Ovary (tissue), 3 donors: ENCODE results near the gene NUDT22.

Experiments used
- EP300 ChIP-seq: sonication (generic); formaldehyde crosslinking; IDR thresholded peaks from one replicate; pipeline ENCODE4 v1.6.1; 2017; ENCODE audit warnings: antibody characterized with exemption
- POLR2A ChIP-seq: fragments of 450-650 bp; IDR thresholded peaks from one replicate; pipeline ENCODE4 v1.6.1; 2017; ENCODE audit warnings: antibody characterized with exemption, mild to moderate bottlenecking, moderate library complexity
- TF ChIP-seq, protein P1 (sequence below), 3 donors: fragments of 450-650 bp in 2 of 3; fragments of 200-600 bp in 1 of 3; IDR thresholded peaks; one replicate each; pipeline versions ENCODE4 v1.5.1 to v1.8.0; 2016 to 2022; ENCODE audit warnings: antibody characterized with exemption in 3 of 3, mild to moderate bottlenecking in 1 of 3
- donor health status: DM: no; HTN: no; CAD: no.

DNA sequence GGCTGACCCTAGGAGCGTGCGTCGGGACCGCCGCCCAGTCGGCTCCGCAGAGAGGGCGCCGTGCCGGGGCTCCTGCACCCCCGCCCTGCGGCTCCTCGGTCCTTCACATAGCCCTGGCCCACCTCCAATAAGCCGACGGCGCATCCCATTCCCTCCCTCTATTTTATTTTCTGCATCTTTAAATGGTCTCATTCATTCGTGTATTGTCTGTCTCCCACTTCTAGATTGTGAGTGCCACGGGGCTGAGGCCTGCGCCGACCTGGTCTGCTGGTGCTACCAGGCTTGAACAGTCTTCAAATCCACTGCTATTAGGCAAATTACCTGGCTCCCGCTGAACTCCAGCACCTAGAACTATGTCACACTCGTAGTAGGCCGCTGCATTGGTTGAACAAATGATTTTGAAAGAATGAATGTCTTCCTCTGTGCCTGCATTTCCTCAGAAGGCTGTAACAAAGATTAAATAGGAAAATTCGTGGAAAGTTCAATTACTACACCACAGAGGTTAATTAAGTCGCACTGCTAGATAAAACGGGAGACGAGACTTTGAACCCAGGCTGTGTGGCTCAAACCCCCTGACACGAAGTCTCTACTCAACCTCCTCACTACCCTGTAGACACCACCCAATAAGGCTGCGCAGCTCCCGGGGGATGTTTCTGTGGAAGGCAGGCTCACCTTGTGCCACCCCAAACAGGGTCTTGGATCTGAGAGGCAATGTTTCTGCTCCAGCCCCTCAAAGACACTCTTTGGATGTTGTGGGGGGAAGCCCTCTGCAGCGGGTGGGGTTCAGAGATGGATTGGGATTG, 21.9 kb downstream of the NUDT22 start:
- TF ChIP-seq POLR2A (no peak), EP300 (no peak)
- TF ChIP-seq, protein P1, sequence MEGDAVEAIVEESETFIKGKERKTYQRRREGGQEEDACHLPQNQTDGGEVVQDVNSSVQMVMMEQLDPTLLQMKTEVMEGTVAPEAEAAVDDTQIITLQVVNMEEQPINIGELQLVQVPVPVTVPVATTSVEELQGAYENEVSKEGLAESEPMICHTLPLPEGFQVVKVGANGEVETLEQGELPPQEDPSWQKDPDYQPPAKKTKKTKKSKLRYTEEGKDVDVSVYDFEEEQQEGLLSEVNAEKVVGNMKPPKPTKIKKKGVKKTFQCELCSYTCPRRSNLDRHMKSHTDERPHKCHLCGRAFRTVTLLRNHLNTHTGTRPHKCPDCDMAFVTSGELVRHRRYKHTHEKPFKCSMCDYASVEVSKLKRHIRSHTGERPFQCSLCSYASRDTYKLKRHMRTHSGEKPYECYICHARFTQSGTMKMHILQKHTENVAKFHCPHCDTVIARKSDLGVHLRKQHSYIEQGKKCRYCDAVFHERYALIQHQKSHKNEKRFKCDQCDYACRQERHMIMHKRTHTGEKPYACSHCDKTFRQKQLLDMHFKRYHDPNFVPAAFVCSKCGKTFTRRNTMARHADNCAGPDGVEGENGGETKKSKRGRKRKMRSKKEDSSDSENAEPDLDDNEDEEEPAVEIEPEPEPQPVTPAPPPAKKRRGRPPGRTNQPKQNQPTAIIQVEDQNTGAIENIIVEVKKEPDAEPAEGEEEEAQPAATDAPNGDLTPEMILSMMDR (IDR thresholded peaks at IDR 0.05) = no peak
